Suprapubic skin (tissue), 4 donors: Measurements from ENCODE around the gene THRAP3.
"Not testable (repeated sequence)": the region's sequence is repeated elsewhere in the genome, so short reads cannot be mapped to it uniquely, and the experiment has no call there.

ENCODE experiments used
- EP300 ChIP-seq: sonication (generic); formaldehyde crosslinking; IDR thresholded peaks from one replicate; pipeline ENCODE4 v1.6.1; 2017; ENCODE audit warnings: antibody characterized with exemption
- POLR2A ChIP-seq, 2 donors: fragments of 450-650 bp; IDR thresholded peaks; one replicate each; pipeline ENCODE4 v1.6.1; 2017; ENCODE audit warnings: antibody characterized with exemption in 2 of 2, mild to moderate bottlenecking in 2 of 2, moderate library complexity in 2 of 2
- POLR2AphosphoS5 ChIP-seq, 3 donors: sonication (generic); formaldehyde crosslinking; IDR thresholded peaks; one replicate each; pipeline ENCODE4 v1.6.1; 2017; ENCODE audit warnings: antibody characterized with exemption in 3 of 3
- TF ChIP-seq, protein P1 (sequence below), 2 donors: fragments of 200-600 bp in 1 of 2; fragments of 450-650 bp in 1 of 2; sonication (generic) in 1 of 2; IDR thresholded peaks; one replicate each; pipeline ENCODE4 v1.5.1; 2016 to 2019; ENCODE audit warnings: antibody characterized with exemption in 2 of 2, mild to moderate bottlenecking in 1 of 2, moderate library complexity in 1 of 2

DNA sequence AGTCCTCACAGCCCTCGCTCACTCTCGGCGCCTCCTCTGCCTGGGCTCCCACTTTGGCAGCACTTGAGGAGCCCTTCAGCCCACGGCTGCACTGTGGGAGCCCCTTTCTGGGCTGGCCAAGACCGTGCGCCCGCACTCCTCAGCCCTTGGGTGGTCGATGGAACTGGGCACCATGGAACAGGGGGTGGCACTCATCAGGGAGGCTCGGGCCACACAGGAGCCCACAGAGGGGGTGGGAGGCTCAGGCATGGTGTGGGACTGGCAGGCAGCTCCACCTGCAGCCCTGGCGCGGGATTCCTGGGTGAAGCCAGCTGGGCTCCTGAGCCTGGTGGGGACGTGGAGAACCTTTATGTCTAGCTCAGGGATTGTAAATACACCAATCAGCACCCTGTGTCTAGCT, 27.4 kb upstream of the THRAP3 start:
- TF ChIP-seq, protein P1, sequence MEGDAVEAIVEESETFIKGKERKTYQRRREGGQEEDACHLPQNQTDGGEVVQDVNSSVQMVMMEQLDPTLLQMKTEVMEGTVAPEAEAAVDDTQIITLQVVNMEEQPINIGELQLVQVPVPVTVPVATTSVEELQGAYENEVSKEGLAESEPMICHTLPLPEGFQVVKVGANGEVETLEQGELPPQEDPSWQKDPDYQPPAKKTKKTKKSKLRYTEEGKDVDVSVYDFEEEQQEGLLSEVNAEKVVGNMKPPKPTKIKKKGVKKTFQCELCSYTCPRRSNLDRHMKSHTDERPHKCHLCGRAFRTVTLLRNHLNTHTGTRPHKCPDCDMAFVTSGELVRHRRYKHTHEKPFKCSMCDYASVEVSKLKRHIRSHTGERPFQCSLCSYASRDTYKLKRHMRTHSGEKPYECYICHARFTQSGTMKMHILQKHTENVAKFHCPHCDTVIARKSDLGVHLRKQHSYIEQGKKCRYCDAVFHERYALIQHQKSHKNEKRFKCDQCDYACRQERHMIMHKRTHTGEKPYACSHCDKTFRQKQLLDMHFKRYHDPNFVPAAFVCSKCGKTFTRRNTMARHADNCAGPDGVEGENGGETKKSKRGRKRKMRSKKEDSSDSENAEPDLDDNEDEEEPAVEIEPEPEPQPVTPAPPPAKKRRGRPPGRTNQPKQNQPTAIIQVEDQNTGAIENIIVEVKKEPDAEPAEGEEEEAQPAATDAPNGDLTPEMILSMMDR (IDR thresholded peaks at IDR 0.05) = not testable (repeated sequence)
- TF ChIP-seq POLR2AphosphoS5 (IDR thresholded peaks at IDR 0.05); POLR2A (IDR thresholded peaks at IDR 0.05); EP300: not testable (repeated sequence)
